ENCODE data around the gene VEZT.
"Not testable (repeated sequence)": the region's sequence is repeated elsewhere in the genome, so short reads cannot be mapped to it uniquely, and the experiment has no call there.

The VEZT gene

GRCh38 chr12:95262808-95263207, 45.2 kb downstream of the VEZT start:
- DNase-seq: no peak

GRCh38 chr12:95265765-95266164, 48.2 kb downstream of the VEZT start:
- no peak for DNase-seq

GRCh38 chr12:95266254-95266653, 48.6 kb downstream of the VEZT start:
- DNase-seq: no peak

GRCh38 chr12:95269892-95270291, 52.3 kb downstream of the VEZT start:
- DNase-seq: no peak

DNA sequence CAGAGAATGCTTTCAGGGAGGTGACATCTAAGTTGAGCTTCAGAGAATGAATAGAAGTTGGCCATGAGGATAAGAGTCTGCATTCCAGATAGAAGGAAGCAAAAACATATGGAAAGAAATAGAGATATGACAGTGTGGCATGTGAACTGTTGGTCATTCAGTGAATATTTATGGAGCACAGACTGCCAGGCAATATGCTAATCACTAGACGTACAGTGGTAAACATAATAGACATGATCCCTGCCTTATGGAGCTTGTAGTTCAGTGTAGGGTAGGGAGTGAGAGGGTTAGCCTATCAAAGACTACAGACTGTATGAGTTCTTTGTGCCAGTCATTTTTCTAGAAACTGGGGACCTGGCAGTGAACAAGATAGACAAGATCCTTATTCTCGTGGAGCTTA, 53.9 kb downstream of the VEZT start:
- no peak for DNase-seq

GRCh38 chr12:95277139-95277538, 59.5 kb downstream of the VEZT start:
- DNase-seq: no peak

- DNase-seq: no peak
Measured at GRCh38 chr12:95279856-95280255, 62.2 kb downstream of the VEZT start.

- DNase-seq: no peak
Measured at GRCh38 chr12:95282266-95282665, 64.7 kb downstream of the VEZT start.

DNA sequence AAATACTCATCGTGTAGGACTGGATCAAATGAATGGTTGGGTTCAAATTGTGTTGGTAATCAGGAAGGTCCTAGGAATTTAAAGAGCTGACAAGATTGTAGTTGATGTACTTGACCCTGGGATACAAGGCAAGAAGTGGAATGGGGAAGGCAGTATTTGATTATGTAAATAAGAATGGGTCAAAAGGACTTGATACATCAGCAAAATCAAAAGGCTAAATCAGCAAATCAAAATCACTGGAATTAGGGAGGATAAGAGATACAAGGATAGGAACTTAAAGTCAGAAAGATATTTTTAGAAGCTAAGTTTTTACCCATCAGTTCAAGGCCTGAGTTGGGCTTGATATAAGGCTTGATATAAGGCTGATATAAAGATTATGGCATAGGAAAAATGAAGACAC, 65.8 kb downstream of the VEZT start:
- DNase-seq: no peak

- DNase-seq: no peak
Measured at GRCh38 chr12:95286713-95287112, 69.1 kb downstream of the VEZT start.

DNA sequence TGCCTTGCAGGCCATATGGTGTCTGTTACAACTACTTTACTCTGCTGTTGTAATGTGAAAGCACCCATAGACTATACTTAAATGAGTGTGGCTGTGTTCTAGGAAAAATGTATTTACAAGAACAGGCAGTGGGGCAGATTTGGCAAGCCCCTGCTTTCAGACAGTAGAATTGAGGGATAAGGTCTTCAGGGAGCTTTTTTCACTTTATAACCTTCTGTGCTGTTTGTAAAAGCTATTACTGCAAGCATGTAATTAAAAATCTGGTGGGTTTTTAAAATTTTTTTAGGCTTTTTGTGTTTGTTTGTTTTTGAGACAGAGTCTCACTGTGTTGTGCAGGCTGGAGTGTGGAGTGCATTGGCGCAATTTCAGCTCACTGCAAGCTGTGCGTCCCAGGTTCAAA, 73.9 kb downstream of the VEZT start:
- DNase-seq: no peak

GRCh38 chr12:95298916-95299315, 81.3 kb downstream of the VEZT start:
- DNase-seq: no peak

GRCh38 chr12:95300286-95300685, 82.7 kb downstream of the VEZT start:
- no peak for DNase-seq

GRCh38 chr12:95303476-95303875, 85.9 kb downstream of the VEZT start:
- DNase-seq: no peak

GRCh38 chr12:95304673-95305198, 87.1 kb downstream of the VEZT start:
- no peak for DNase-seq

DNA sequence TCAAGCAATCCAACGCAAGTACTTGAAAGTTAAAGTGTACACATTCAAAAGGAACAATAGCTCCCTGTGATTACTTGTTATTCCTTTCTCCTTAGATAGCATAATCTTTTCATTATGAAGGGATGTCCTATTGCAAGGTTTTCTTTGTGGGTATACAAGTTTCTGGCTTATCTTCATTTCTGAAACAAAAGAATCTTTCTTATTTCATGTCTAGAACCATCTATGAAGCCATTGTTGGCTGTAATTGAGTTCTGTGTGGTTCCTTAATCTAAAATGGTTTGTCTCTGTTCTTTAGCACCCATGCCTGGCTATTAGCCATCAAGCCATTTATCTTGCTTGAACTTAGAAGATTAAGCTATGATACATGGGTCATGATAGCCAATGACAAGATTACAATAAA, 95.0 kb downstream of the VEZT start:
- DNase-seq: no peak

GRCh38 chr12:95314756-95315155, 97.1 kb downstream of the VEZT start:
- not testable (repeated sequence) for DNase-seq

DNA sequence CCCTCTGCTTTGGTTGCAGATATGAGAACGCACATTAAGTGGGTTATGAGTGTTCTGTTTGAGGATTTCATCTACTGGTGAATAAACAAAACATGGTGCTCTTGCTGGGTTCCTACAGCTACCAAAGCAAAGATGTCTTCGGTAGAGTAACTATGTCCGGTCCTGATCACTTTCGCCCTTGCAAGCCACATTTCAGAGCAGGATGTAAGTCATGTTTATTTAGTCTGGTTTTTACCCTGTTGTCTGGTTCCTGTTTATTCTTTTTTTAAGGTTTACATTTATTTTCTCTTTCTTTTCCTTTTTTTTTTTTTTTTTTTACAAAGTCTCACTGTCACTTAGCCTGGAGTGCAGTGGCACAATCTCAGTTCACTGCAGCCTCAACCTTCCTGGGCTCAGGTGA, 99.2 kb downstream of the VEZT start:
- DNase-seq: no peak

- no peak for DNase-seq
Measured at GRCh38 chr12:95318071-95318545, 100.5 kb downstream of the VEZT start.

GRCh38 chr12:95319694-95320331, 102.2 kb downstream of the VEZT start:
- no peak for DNase-seq

- DNase-seq: no peak
Measured at GRCh38 chr12:95321516-95322246, 104.1 kb downstream of the VEZT start.

DNA sequence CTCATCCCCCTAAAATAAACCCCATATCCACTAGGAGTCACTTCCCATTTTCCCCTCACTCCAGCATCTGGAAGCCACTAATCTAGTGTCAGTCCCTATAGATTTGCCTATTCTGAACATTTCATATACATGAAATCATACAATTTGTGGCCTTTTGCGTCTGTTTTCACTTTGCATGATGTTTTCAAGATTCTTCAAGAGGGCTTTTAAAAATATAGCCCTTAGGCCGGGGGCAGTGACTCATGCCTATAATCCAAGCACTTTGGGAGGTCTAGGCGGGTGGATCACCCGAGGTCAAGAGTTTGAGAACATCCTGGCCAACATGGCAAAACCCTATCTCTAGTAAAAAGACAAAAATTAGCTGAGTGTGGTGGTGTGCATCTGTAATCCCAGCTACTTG, 104.7 kb downstream of the VEZT start:
- DNase-seq: no peak

DNA sequence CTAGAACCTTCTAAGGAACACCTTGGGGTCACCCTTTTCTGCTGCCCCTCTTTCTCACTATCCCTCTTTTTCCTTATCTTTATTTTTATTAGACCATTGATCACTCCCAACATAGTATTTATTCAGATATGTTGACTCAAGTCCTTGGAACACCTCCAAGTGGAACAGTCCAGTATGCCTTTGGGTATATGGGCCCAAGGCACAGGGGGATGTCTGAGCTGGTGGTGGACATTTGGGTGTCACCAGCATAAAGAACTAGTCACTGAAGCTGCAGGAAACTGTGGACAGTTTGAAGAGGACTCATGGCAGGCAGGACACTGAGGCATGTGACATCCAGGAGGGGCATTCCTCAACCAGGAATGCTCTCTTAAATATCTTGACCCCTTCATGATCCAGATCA, 105.6 kb downstream of the VEZT start:
- DNase-seq: no peak

DNA sequence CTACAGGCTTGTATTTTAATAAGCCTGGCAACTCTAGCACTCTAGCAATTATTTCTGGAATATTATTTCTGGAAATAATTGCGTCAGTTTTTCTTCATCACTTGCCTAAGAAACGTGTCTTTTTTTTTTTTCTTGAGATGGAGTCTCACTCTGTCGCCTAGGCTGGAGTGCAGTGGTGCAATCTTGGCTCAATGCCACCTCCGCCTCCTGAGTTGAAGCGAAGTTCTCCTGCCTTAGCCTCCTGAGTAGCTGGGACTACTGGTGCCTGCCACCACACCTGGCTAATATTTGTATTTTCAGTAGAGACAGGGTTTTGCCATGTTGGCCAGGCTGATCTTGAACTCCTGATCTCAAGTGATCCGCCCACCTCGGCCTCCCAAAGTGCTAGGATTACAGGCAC, 106.6 kb downstream of the VEZT start:
- DNase-seq: not testable (repeated sequence)

Data from T1000 (cell line).